ACC112 (cell line): Measurements from ENCODE around the gene BMI1.

ENCODE experiments used
- H2AFZ ChIP-seq: fragments of 200-600 bp; sonication (generic); one replicate; pipeline ENCODE4 v1.6.0; 2017; ENCODE audit warnings: antibody characterized with exemption, low read length; ENCODE audit not compliant: unreplicated experiment
- H3K27ac ChIP-seq: fragments of 200-600 bp; sonication (generic); 2 replicates; pipeline ENCODE4 v1.5.1; 2014; ENCODE audit warnings: low read depth, mild to moderate bottlenecking, antibody characterized with exemption, low read length, moderate library complexity
- H3K27me3 ChIP-seq: fragments of 200-600 bp; sonication (generic); 2 replicates; pipeline ENCODE4 v1.6.1; 2014; ENCODE audit warnings: mild to moderate bottlenecking, antibody characterized with exemption, low read length, moderate library complexity, mixed read lengths; ENCODE audit not compliant: insufficient read depth
- H3K36me3 ChIP-seq: fragments of 200-600 bp; sonication (generic); 2 replicates; pipeline ENCODE4 v1.6.1; 2016; ENCODE audit warnings: mild to moderate bottlenecking, antibody characterized with exemption, low read length, moderate library complexity, mixed read lengths; ENCODE audit not compliant: insufficient read depth
- H3K4me1 ChIP-seq: fragments of 200-600 bp; sonication (generic); one replicate; pipeline ENCODE4 v1.6.1; 2016; ENCODE audit warnings: low read length, mixed read lengths; ENCODE audit not compliant: insufficient read depth, unreplicated experiment, control insufficient read depth
- H3K4me3 ChIP-seq: fragments of 200-600 bp; sonication (generic); 2 replicates; pipeline ENCODE4 v1.5.1; 2014; ENCODE audit warnings: mild to moderate bottlenecking, low read depth, low read length
- H3K79me2 ChIP-seq: fragments of 200-600 bp; sonication (generic); one replicate; pipeline ENCODE4 v1.6.0; 2016; ENCODE audit warnings: low read length; ENCODE audit not compliant: control insufficient read depth, unreplicated experiment, insufficient read depth

The BMI1 gene

DNA sequence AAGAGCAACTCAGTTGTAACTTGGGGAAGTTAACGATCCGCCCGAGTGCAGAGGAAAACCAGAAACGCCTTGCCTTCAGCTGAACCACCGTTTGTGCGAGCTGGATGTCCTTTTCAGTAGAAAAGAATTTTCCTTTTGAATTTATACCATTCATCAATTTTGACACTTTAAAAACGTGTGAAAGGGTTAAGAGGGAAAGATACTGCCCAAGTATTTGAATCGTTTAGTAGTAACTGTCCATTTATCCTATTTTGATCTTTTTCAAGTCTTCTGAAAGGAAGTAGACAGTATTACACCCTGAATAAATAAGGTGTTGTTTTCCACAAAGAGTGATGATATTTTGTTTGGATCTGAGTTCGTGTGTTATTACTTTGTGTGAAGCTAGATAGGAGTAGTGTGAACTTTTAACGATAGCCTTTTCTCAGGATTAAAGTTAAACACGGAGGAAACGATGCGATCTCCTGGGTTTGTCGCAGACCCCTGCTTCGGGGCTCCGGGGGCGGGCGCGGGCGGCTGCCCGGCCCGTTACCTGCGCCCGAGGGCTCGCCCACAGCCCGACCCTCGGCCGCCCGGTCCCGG is 830 bp upstream of the BMI1 start:
- Histone ChIP-seq H3K4me1 (peaks cover 41% of the 10 kb centered on the region), H3K79me2 (peaks cover 53% of the 10 kb centered on the region), H3K4me3 (peak overlapping the region; percentile 76), H3K36me3 (no peaks in the 10 kb centered on the region), H3K27me3 (peaks cover 29% of the 10 kb centered on the region), H3K27ac (peak overlapping the region; percentile 54; the same call in 1 of the 2 replicates), H2AFZ (peak overlapping the region; percentile 97)

DNA sequence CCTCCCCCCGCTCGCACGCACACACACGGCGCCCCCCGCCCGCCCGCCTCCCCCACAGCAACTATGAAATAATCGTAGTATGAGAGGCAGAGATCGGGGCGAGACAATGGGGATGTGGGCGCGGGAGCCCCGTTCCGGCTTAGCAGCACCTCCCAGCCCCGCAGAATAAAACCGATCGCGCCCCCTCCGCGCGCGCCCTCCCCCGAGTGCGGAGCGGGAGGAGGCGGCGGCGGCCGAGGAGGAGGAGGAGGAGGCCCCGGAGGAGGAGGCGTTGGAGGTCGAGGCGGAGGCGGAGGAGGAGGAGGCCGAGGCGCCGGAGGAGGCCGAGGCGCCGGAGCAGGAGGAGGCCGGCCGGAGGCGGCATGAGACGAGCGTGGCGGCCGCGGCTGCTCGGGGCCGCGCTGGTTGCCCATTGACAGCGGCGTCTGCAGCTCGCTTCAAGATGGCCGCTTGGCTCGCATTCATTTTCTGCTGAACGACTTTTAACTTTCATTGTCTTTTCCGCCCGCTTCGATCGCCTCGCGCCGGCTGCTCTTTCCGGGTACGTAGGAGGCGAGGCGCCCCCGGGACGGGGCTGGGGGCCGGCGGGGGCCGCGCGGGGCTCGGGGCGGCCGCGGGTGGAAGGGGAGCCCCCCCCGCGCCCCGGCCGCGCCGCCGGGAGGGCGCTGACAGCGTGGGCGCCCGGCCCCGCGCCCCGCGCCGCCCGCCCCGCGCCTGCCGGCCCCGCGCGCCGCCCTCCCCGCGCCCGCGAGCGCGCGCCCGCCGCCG is 441 bp downstream of the BMI1 start:
- Histone ChIP-seq H2AFZ (peak overlapping the region; percentile 64), H3K27ac (peak overlapping the region; percentile 42; the same call in 1 of the 2 replicates), H3K4me3 (peak overlapping the region; percentile 93), H3K79me2 (peaks cover 60% of the 10 kb centered on the region), H3K27me3 (peaks cover 29% of the 10 kb centered on the region), H3K36me3 (no peaks in the 10 kb centered on the region), H3K4me1 (peaks cover 40% of the 10 kb centered on the region)

DNA sequence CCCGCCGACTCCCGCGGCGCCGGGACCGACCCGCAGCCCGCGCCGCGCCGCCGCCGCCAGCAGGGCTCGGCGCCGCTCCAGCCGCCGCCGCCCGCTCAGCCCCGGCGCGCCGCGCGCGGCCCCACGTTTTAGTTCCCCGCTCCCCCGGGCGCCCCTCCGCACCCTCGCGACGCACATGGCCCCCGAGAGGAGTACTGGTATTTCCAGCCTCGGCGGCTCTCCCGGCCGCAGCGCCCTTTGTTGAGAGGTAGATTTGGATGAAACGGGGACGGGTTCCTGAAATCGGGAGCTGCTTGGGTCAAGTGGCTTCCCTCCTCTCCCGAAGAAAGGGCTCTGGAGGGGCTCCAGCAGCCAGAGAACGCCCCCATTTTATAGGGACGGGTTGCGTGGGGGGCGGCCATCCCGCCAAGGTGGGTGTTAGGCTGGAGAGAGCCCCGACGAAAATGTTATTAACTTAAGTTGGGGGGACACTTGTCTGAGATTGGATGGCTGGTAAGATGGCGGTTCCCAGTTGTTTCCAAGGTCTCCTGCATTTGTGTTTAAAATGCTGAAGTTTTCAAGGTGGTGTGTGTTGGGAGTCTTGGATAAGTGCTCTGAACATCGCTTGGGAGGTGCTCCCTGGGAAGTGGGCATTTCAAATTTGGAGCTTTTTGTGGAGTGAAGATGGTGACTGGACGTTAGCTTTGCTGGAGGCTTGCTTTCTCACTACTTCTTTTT is 1.2 kb downstream of the BMI1 start:
- H3K27ac ChIP-seq = no peak overlapping the region
- H3K79me2 ChIP-seq = peaks cover 63% of the 10 kb centered on the region
- peaks cover 29% of the 10 kb centered on the region for H3K27me3 ChIP-seq
- peak overlapping the region; percentile 81 for H3K4me3 ChIP-seq
- H2AFZ ChIP-seq = no peak overlapping the region
- peaks cover 48% of the 10 kb centered on the region for H3K4me1 ChIP-seq
- H3K36me3 ChIP-seq = 0 out of 2 replicates have a peak, but pooled peaks cover 3% of the 10 kb centered on the region

DNA sequence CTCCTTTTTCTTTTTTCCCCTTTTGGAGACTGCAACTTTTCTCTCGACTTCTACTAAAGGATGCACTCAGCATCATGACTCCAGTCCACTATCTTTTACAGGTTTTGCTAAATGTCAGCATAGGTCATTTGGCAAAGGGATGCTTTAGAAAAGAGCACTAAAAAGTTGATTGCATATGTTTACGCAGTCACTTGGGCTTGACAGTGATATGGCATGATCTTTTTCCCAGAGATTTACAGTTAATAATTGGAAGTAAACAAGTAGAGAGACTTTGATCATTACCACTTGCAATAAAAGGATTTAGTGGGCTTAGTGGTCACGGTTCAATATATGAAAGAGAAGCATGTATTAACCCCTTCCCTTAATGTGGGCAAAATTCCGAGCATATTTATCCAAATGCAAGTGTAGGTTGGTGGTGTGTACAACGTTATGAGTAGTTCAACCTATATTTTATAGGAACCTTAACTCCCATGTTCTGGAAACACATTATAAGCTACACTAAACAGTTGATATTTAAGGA is 1.8 kb downstream of the BMI1 start:
- H3K4me1 ChIP-seq = peaks cover 46% of the 10 kb centered on the region
- peak overlapping the region; percentile 81 for H3K4me3 ChIP-seq
- H3K36me3 ChIP-seq = 0 out of 2 replicates have a peak, but pooled peaks cover 3% of the 10 kb centered on the region
- H3K27me3 ChIP-seq = peaks cover 29% of the 10 kb centered on the region
- no peak overlapping the region for H2AFZ ChIP-seq
- H3K27ac ChIP-seq = no peak overlapping the region
- peaks cover 58% of the 10 kb centered on the region for H3K79me2 ChIP-seq

- Histone ChIP-seq H3K27me3 (peaks cover 29% of the 10 kb centered on the region), H3K27ac (no peak overlapping the region), H3K4me1 (peaks cover 36% of the 10 kb centered on the region), H3K79me2 (peaks cover 49% of the 10 kb centered on the region), H3K36me3 (peaks cover 8% of the 10 kb centered on the region), H3K4me3 (peak overlapping the region; percentile 81; the same call in 1 of the 2 replicates), H2AFZ (no peak overlapping the region)
These were observed 2.8 kb downstream of the BMI1 start for GRCh38 chr10:22323538-22324305.

DNA sequence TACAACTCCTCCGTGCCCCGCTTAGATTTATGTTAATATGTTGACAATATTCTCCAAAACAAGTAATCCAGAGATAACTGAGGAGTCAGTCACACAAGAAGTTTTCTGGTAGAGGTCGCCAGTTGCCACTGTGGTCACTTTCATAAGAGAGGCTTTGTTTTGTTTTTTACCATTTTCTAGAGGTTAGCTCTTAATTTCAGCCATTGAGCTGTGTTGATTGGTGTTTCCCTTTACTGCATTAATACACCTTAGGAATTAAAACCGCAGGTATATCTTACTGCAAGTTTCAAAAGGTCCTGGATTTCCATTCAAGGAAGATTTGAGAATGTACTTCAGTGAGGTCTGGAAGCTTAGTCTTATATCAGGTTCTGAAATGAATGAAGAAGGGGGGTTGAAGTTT is 3.5 kb downstream of the BMI1 start:
- Histone ChIP-seq H3K27ac (no peak overlapping the region), H3K36me3 (peaks cover 12% of the 10 kb centered on the region), H2AFZ (no peak overlapping the region), H3K27me3 (peaks cover 29% of the 10 kb centered on the region), H3K79me2 (peaks cover 44% of the 10 kb centered on the region), H3K4me3 (peak overlapping the region; percentile 88), H3K4me1 (peaks cover 32% of the 10 kb centered on the region)

DNA sequence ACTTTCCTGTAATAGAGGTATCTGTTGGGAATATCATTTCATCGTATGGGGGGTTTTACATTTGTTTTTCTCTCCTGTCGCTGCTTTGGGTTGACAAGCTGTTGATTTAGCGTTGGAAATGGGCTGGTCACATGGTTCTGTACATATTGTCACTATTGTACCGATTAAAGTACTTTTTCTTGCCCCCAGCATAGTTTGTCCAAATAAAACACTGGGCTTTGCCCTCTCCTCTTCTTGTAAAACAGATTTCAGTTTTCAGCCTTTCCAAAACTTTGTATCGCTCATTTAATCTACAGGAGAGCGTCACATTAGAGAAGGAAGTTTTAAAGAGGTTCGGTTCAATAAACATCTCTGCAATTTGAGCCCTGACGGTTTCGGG is 4.0 kb downstream of the BMI1 start:
- H3K4me3 ChIP-seq = peak overlapping the region; percentile 88
- H3K27ac ChIP-seq = no peak overlapping the region
- peaks cover 44% of the 10 kb centered on the region for H3K79me2 ChIP-seq
- peaks cover 17% of the 10 kb centered on the region for H3K36me3 ChIP-seq
- peak overlapping the region; percentile 48 for H2AFZ ChIP-seq
- peaks cover 29% of the 10 kb centered on the region for H3K4me1 ChIP-seq
- peaks cover 29% of the 10 kb centered on the region for H3K27me3 ChIP-seq

GRCh38 chr10:22325272-22326144 is 4.6 kb downstream of the BMI1 start:
- peak overlapping the region; percentile 88 for H2AFZ ChIP-seq
- H3K27ac ChIP-seq = peak overlapping the region; percentile 40; the same call in 1 of the 2 replicates
- peaks cover 26% of the 10 kb centered on the region for H3K4me1 ChIP-seq
- H3K27me3 ChIP-seq = peaks cover 29% of the 10 kb centered on the region
- peaks cover 18% of the 10 kb centered on the region for H3K36me3 ChIP-seq
- H3K4me3 ChIP-seq = peak overlapping the region; percentile 88
- H3K79me2 ChIP-seq = peaks cover 44% of the 10 kb centered on the region

- H3K4me3 ChIP-seq = peak overlapping the region; percentile 86
These were observed 5.3 kb downstream of the BMI1 start for GRCh38 chr10:22326145-22326702.

More at GRCh38 chr10:22326145-22326702, 5.3 kb downstream of the BMI1 start:
- peaks cover 18% of the 10 kb centered on the region for H3K36me3 ChIP-seq
- H2AFZ ChIP-seq = peak overlapping the region; percentile 88
- H3K27me3 ChIP-seq = peaks cover 29% of the 10 kb centered on the region
- H3K4me1 ChIP-seq = peaks cover 26% of the 10 kb centered on the region
- peaks cover 44% of the 10 kb centered on the region for H3K79me2 ChIP-seq
- H3K27ac ChIP-seq = peak overlapping the region; percentile 40; the same call in 1 of the 2 replicates
